Measurements from ENCODE around the gene ARID3B.

ARID3B gene

DNA sequence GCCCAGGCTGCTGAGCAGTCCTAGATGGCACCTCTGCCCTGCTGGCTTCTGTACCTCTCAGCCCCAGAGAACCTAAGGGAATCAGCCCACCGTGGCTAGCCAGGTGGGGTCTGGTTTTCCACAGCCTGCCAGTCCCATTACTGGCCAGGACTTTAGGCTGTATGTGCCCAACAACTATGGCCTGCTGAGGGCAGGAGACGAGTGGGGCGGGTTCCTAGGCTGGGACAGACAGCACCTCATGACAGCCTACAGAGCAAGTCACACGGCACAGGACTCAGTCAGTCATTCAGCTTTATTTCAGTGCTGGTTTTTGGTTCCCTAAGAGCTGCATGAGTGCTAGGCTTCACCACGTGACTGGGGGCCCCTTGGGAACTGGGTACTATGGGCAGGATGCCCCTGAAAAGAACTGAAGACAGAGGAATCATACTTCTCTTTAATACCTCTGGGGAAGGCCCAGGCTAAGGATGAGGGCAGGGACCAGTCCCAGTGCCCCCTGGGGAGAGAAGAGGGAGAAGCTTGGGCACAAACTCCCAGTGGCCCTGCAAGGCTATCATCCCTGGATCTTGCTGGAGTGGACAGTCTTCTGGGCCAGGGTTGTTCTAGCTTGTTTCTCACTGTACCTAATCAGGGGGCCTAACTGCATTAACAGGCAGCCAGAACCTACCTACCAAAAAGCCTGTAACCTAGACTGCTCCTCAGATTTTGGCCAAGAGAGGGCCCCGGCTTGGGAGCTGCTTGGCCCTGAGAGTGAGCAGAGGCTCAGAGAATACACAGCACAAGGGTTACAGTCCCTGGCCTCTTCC is 89.5 kb downstream of the ARID3B start:
- no peak for DNase-seq (ENCODE audit: low read depth)

GRCh38 chr15:74631087-74631385 is 90.0 kb downstream of the ARID3B start:
- no peak overlapping the region for H3K4me3 ChIP-seq (ENCODE audit: low read depth, low read length)

More for the DNA sequence above, 89.5 kb downstream of the ARID3B start:
- no peak overlapping the region for H3K4me3 ChIP-seq (ENCODE audit: low read depth, low read length)

DNA sequence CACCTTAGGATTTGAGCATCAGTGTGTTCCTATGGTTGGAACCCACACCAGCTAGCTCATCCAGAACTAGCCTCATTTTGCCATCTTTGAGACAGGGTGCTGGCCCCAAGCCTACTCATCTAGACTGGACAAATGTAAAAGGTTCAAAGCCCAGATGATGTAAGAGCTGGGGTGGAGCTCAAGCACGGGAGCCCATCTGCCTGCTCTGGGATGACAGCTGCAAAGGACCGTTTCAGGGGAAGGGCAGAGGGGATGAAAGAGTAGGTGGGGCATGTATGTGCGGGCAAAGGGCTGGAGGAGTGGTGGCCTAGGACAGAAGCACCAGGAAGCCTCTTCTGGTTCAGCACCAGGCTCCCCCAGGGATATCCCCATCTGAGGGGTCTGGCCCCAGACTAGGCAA is 90.4 kb downstream of the ARID3B start:
- DNase-seq (ENCODE audit: low read depth): no peak
- H3K4me3 ChIP-seq (ENCODE audit: low read depth, low read length): no peak overlapping the region

More at GRCh38 chr15:74631087-74631385, 90.0 kb downstream of the ARID3B start:
- no peak for DNase-seq (ENCODE audit: low read depth)

DNA sequence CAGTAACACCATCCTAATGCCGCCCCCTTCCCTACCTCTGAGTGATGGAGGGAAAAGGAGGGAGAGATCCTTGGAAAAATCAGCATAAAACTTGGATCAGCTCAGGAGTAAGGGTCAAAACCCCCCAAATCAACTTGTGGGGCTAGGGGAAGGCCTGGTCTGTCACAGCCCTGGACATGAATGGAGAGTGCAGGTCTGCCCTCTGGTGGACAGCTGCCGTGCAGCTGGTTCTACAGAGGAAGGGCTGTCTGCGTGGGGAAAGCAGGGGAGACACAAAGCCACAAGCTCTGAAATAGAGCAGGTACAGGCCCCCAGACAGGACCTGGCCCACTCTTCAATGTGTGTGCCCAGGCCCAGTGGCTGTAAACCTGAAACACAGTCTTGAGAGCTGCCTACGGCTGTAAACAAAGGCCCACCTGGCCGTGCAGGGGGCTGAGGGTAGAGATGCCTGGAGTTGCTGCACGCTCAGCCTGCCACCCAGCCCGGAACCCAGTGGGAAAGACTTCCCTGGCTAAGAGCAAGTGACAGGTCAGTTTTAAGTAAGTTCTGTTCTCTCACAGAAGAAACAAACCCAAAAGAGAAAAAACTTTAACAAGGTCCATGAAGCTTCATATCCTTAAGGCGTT is 91.0 kb downstream of the ARID3B start:
- no peak overlapping the region for H3K4me3 ChIP-seq (ENCODE audit: low read depth, low read length)
- no peak for DNase-seq (ENCODE audit: low read depth)

- DNase-seq (ENCODE audit: low read depth): no peak
Measured at GRCh38 chr15:74632601-74633000, 91.6 kb downstream of the ARID3B start.

DNA sequence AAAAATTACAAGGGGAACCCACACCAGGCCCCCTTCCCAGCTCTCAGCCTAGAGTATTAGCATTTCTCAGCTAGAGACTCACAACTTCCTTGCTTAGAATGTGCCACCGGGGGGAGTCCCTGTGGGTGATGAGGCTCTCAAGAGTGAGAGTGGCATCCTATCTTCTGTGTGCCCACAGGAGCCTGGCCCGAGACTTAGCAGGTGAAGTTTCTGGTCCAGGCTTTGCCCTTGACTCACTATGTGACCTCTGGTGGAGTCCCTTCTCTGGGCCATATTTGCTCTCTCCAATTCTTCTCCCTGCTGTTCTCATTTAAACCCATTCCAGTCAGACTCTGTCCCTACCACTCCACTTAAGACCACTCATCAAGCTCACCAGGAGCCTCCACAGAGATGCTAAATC is 92.8 kb downstream of the ARID3B start:
- no peak for DNase-seq (ENCODE audit: low read depth)
- H3K4me3 ChIP-seq (ENCODE audit: low read depth, low read length): no peak overlapping the region

More at GRCh38 chr15:74632601-74633000, 91.6 kb downstream of the ARID3B start:
- H3K4me3 ChIP-seq (ENCODE audit: low read depth, low read length): no peak overlapping the region

DNA sequence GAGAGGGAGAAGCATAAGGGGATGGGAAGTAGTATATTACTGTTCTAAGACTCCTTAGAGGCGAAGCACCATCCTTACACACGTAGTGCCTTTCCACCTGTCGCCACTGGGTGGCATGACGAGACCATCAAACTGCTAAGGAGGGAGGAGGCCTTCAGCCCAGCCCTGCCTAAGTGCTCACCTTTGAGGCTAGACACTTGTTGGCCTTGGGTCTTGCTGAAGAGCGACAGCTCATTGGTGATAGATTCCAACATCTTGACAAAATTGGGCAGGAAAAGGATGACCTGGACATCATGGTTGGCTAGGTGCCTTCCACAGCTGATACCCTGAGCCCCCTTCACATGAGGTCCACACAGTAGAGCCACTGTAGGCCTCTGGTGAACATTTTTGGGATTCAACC is 94.2 kb downstream of the ARID3B start:
- no peak for DNase-seq (ENCODE audit: low read depth)
- H3K4me3 ChIP-seq (ENCODE audit: low read depth, low read length): no peak overlapping the region

GRCh38 chr15:74636984-74637383 is 96.0 kb downstream of the ARID3B start:
- no peak for DNase-seq (ENCODE audit: low read depth)

GRCh38 chr15:74641151-74641550 is 100.1 kb downstream of the ARID3B start:
- DNase-seq (ENCODE audit: low read depth): no peak
- H3K4me3 ChIP-seq (ENCODE audit: low read depth, low read length): no peak overlapping the region

More at GRCh38 chr15:74636984-74637383, 96.0 kb downstream of the ARID3B start:
- H3K4me3 ChIP-seq (ENCODE audit: low read depth, low read length): no peak overlapping the region

GRCh38 chr15:74642348-74642733 is 101.3 kb downstream of the ARID3B start:
- no peak overlapping the region for H3K4me3 ChIP-seq (ENCODE audit: low read depth, low read length)
- no peak for DNase-seq (ENCODE audit: low read depth)

DNA sequence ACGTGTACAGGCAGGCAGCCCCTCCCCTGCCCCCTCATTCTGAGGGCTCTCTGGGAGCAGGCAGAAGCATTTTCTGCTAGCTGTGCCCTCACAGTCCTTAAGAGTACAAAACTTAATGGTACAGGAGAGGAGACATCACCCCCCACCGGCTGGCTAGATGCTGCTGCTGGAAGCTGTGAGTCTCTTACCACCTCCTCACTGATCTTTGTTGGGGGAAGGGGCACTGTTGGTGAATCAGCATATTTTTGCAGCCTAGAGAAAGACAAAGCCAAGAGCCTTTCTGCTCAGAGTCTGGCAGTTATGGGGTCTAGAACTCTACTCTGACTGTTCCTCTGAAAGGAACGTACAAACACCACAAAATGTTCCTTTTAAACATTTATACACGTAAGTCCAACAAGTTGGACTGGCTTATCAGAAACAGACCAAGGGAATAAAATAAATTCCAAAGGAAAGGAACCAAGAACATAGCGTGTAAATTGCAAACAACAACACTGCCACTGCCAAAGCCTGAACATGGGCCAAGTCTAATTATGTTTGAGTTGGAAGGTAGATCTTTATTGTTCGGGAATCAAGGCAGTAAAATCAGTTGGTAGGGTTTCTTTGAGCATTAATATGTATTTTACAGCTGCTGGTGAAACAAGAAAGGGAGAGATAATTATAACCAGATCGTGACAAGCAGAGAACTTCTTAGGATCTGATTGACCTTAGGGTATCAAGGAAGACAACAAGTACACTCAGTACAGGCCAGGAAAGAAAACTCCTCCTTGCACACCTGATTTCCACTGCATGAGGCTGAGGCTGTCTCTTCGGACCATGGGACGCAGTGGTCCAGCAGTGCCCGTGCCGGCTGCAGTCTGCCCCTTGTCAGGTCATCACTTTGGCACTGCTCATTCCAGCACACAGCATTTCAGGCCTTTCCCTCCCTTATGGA is 102.0 kb downstream of the ARID3B start:
- DNase-seq (ENCODE audit: low read depth): no peak
- H3K4me3 ChIP-seq (ENCODE audit: low read depth, low read length): no peak overlapping the region

DNA sequence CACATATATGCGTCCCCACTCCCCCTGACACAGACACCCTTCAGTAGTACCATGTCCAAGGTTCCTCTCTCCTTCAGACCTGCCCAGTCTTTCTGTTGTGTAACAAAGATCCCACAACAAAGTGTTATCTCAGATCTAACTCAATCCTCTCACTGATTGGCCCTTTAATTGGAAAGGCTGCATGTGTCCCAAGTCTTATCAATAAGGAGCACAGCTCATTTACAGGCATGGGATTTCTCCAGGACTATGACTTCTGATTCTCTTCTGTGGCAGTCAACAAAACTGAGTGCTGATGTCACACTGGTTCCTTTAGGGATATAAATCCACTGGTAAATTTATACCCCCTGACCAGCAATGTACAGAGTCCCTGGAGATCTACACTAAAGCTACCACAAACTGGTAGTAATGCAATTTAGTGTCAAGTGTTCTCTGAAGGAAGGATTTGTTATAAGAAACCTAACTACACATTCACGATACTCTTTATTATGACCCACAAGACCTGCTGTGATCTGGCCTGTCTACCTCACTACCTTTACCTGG is 102.7 kb downstream of the ARID3B start:
- no peak overlapping the region for H3K4me3 ChIP-seq (ENCODE audit: low read depth, low read length)
- no peak for DNase-seq (ENCODE audit: low read depth)

DNA sequence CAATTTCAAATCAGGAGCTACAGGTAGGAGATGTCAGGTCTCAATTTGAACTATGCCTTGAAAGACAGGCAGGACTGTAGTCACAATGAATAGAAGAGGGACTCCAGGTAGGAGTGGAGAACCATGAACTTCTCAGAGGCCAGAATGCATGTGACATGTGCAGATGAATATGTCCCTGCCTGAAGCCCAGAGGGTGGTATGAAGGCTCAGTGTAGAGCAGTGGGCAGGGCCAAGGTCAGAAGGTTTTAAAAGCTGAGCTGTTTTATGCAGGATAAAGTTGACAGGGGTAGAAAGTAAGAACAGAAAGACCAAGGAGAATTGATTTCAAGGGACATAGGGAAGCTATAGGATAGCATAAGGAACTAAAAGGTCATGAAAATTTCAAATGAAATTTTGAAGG is 105.5 kb downstream of the ARID3B start:
- no peak overlapping the region for H3K4me3 ChIP-seq (ENCODE audit: low read depth, low read length)
- no peak for DNase-seq (ENCODE audit: low read depth)
